Stimulated activated CD8-positive, alpha-beta memory T cell treated with anti-CD3 and anti-CD28 coated beads, Interleukin-15, amount 100 ng/mL, for 1 hour (primary cell): Measurements from ENCODE around the gene C1orf116.

ENCODE experiments used
- DNase-seq: peaks from one replicate; pipeline ENCODE4 v3.0.0-alpha.2; 2020; ENCODE audit warnings: low read depth

C1orf116 gene

GRCh38 chr1:207019661-207020060 lies 12.9 kb downstream of the C1orf116 start:
- no peak for DNase-seq

- no peak for DNase-seq
Observed at GRCh38 chr1:207019161-207019560, 13.4 kb downstream of the C1orf116 start.

DNA sequence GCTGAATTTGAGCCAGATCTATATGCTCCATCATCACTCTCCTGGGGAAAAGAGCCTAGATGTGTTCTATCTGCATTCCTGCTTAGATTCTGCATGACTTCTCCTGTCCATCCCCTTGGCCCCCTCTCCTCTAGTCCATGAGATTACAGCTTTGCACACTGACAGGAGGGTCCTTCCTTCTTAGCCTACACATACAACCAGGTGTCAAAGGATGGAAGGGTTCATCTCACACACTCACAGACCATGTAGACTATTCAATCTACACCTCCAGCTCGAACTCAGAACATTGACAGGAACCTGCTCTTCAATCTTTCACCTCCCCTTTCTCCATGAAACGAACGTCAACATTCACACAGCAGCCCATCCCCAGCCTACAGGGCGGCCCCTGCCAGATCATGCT lies 13.8 kb downstream of the C1orf116 start:
- DNase-seq, result no peak

- DNase-seq, result no peak
Observed at GRCh38 chr1:207017615-207018559, 14.7 kb downstream of the C1orf116 start.

- DNase-seq, result no peak
Observed at GRCh38 chr1:207015791-207016190, 16.8 kb downstream of the C1orf116 start.

DNA sequence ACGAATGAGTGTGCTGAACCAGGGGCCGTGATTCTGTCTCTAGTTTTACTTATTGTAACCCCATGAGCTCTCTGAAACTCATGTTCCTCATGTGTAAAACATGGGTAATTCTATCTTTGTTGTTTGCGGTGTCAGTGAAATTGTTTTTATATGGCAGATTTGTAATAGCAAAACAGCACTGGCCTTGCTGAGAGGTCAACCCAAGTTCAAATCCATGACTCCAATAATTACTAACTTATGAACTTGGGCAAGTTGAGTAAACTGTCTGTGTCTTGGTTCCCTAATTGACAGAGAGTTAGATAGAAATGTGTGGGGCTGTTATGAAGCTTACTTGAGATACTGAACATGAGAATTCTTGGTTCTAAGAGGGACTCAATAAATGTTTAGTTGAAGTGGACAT lies 17.8 kb downstream of the C1orf116 start:
- DNase-seq, result no peak

DNA sequence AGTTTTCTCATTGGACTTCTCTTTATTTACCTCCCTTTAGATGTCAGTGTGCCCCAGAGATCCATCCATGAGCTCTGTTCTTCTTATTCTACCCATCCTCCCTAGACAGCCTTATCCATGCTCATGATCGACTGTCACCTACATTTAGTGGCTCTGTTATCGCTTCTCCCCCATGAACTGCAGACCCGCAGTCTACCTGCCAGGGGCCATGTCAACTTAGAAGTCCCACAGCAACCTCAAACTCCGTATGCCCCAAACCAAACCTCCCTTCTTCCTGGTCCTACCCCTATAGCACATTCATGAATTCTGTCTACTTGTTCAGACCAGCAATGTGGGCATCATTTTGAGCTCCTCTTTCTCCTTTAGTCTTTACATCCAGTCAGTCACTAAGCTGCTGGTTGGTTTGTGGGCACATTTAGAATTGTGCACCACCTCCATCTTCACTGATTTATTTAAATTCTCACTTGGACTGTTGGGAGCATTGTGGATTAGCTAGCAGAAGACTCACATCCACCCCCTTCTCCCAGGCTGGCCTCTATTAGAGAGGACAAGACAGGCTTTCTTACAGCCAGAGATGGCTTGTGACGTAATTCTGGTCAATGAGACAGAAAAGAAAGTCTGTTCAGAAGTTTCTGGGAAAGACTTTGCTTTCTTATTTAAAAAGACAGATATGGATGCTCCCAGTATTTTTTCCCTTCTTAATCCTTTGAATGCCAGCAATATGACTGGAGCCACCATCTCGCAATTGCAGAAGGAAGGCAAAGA lies 19.1 kb downstream of the C1orf116 start:
- DNase-seq, result no peak

GRCh38 chr1:207010726-207011125 lies 21.8 kb downstream of the C1orf116 start:
- no peak for DNase-seq

DNA sequence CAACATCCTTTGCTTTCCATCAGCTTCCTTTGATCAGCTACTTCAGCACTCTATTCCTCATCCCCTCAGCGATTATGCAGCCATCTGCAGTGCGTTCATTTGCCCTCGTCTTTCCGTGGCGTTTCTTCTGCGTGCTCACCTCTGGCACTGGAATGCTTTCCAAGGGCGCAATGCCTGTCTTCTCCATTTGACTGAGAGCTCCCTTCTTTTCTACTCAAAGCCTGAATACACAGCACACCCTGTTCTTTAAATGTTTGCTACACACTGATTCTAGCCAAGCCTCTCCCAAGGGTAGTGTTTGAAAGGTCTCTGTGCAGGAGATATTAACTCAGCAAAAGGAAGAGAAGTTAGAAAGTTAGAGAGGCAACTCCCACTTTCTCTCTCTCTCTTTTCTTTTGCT lies 22.6 kb downstream of the C1orf116 start:
- DNase-seq, result no peak

GRCh38 chr1:207009182-207009850 lies 23.2 kb downstream of the C1orf116 start:
- DNase-seq, result no peak

DNA sequence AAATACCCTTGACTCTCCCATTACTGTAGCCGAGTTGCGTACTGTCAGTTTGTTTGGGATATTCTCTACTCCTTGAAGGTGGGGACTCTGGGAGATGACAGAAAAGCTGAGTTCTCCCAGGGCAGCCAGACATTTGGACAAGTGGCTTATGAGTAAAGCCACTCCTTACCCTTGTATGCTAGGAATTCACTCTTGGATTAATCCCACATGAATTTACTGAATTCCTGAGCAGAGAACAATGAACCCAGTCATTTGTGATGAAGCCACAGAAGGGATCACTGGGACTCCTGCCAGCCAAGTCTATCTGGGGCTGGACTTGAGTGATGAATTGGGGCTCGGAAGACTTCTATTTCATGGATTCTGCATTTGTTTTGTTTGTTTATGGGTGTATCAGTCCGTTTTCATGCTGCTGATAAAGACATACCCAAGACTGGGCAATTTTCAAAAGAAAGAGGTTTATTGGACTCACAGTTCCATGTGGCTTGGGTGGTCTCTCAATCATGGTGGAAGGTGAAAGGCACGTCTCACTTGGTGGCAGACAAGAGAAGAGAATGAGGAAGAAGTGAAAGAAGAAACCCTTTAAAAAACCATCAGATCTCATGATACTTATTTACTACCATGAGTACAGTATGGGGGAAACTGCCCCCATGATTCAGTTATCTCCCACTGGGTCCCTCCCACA lies 25.1 kb downstream of the C1orf116 start:
- DNase-seq, result no peak

- no peak for DNase-seq
Observed at GRCh38 chr1:207006914-207007313, 25.6 kb downstream of the C1orf116 start.

DNA sequence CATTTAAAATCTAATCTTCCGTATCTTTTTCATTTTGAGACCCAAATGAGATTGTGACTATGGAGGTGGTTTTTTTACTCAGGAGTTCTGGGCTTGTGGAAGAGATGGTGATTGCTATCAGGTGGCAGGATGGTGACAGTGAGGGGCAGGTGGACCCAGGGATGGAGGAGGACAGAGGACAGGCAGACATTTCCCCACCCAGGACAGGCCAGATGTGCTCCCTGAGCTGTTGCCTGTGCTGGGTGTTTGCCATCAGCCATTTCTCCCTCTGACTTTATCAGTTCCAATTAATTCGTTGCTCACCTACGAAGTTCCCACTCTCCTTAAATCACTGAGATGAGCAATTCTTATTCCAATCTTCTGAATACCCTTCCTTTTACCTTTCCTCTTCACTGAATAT lies 26.5 kb downstream of the C1orf116 start:
- no peak for DNase-seq

GRCh38 chr1:207004931-207005830 lies 27.4 kb downstream of the C1orf116 start:
- DNase-seq, result no peak

DNA sequence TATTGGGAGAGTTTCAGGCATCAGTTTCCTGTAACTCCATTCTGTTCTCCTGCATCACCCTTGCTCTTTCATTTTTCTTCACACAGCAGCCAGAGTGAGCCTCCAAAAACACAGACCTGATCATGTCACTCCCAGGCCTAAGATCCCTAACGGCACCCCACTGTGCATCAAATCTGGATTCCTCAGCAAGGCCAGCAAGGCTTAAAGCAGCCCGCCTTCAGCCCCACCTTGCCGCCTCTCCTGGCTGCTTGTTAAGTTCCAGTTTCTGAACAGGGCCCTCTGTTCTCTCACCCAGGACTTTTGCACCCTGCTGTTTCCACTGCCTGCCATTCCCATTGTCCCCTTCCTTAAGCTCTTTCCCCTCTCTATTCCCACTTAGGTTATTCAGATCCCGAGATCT lies 29.3 kb downstream of the C1orf116 start:
- DNase-seq, result no peak

GRCh38 chr1:207002724-207003146 lies 29.8 kb downstream of the C1orf116 start:
- no peak for DNase-seq

- DNase-seq, result no peak
Observed at GRCh38 chr1:207001492-207002245, 30.9 kb downstream of the C1orf116 start.

DNA sequence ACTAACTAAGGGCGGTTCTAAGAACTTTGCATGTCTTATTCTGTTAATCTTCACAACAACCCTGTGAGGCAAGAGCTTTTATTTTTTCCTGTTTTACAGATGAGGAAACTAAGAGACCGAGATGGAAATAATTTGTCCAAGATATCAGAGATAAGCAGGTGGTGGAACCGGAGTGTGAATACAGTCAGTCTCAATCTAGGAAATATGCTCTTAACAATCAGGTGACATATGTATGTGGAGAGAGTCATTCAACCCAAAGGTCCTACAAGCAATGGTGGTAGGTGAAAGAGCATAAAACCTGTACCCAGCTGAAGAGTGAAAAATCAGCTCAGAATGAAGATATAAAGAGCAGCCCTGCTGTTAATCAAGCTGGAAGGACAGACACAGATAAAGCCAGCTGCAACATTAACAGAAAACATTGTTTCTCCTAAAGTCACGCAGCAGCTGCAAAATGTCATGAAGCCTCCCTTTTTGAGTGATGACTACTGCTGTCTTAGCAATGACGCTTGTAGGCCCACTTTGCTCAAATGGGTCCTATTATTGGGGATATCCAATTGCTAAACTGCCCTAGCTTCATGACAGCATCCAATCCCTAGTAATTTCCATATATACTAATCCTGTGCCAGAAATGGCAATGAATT lies 31.8 kb downstream of the C1orf116 start:
- DNase-seq, result no peak

DNA sequence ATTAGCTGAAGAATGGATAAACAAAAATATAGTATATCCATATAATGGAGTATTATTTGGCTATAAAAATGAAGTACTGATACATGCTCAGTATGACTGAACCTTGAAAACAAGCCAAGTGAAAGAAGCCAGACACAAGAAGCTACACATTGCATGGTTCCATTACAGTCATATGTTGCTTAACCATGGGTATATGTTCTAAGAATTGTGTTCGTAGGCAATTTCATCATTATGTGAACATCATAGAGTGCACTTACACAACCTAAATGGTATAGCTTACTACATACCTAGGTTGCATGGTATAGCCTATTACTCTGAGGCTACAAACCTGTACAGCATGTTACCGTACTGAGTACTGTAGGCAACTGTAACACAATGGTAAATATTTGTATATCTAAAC lies 33.7 kb downstream of the C1orf116 start:
- no peak for DNase-seq

DNA sequence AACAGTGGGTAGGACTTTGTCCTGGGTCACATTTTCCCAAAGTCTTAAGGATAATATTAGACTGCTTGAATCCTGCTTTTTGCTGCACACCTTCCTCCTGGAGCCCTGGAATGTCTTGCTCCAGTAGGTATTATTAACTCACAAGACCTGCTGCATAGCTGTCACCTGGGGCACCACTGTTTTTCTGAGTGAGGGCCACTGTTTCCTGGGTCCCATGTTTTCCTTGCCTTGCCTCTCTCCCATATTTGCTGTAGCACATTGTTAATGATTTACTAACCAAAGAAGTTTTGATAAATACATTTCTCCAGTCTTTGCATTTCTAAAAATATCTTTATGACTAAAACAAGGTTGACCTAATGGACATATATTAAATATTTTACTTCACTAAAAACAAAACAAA lies 39.8 kb downstream of the C1orf116 start:
- DNase-seq, result no peak
